IMR-90 (cell line): ENCODE data around the gene SRRM4. TPM values are rescaled to one million over a fixed set of nuclear protein-coding genes. Genes with fewer than 3 reads are reported as not detected.

Experiments used
- ATAC-seq: fragments of 200-7000 bp; cut with Tn5 transposase; 2 replicates; pipeline ENCODE4 v1.9.1; 2020; ENCODE audit warnings: low read depth, mild to moderate bottlenecking, moderate library complexity
- BruUV-seq: library from RNA; stranded (reverse); fragments of 400-500 nt; replicated peaks from 2 replicates; lab custom pipeline; 2021; lab: Mats Ljungman, UMichigan
- CTCF ChIA-PET: fragments of 300-600 bp; formaldehyde crosslinking; extraction: SDS; loops from one replicate; lab custom pipeline; 2021; ENCODE audit warnings: antibody characterized with exemption; lab: Yijun Ruan, JAX
- POLR2A ChIA-PET: fragments of 300-600 bp; sonication (Branson Sonifier 250); formaldehyde crosslinking; loops from one replicate; lab custom pipeline; 2022; ENCODE audit warnings: antibody characterized with exemption; ENCODE audit not compliant: unreplicated experiment; lab: Charles Lee
- DNase-seq: peaks from one replicate; pipeline ENCODE4 v3.0.0; 2013
- H2AFZ ChIP-seq: replicated peaks from 2 replicates; pipeline ENCODE3; 2013; ENCODE audit warnings: low read length, mild to moderate bottlenecking; ENCODE audit not compliant: poor library complexity
- H2AK5ac ChIP-seq: 2 replicates; pipeline ENCODE4 v1.6.1; 2013; ENCODE audit warnings: low read depth, low read length, inconsistent platforms
- H2AK9ac ChIP-seq: replicated peaks from 2 replicates; pipeline ENCODE3; 2013; ENCODE audit warnings: mild to moderate bottlenecking, low read depth, low read length, moderate library complexity; ENCODE audit not compliant: poor library complexity
- H2BK120ac ChIP-seq: 2 replicates; pipeline ENCODE4 v1.6.1; 2013; ENCODE audit warnings: low read depth, low read length, inconsistent platforms
- H2BK15ac ChIP-seq: 3 replicates; pipeline ENCODE4 v1.6.1; 2013; ENCODE audit warnings: low read depth, low read length, inconsistent platforms
- H2BK20ac ChIP-seq: 2 replicates; pipeline ENCODE4 v1.6.1; 2013; ENCODE audit warnings: low read depth, mild to moderate bottlenecking, inconsistent platforms, low read length, moderate library complexity
- H2BK5ac ChIP-seq: 2 replicates; pipeline ENCODE4 v1.6.1; 2013; ENCODE audit warnings: mild to moderate bottlenecking, low read depth, low read length, inconsistent platforms; ENCODE audit not compliant: poor library complexity, severe bottlenecking
- H3K14ac ChIP-seq: replicated peaks from 2 replicates; pipeline ENCODE4 v1.6.1; 2013; ENCODE audit warnings: low read depth, low read length, inconsistent platforms
- H3K18ac ChIP-seq: 2 replicates; pipeline ENCODE4 v1.6.1; 2013; ENCODE audit warnings: low read depth, low read length, control low read depth
- H3K23ac ChIP-seq: 2 replicates; pipeline ENCODE4 v1.6.1; 2013; ENCODE audit warnings: low read depth, low read length, inconsistent platforms
- H3K27ac ChIP-seq: 2 replicates; pipeline ENCODE4 v1.5.1; 2013; ENCODE audit warnings: mild to moderate bottlenecking, control low read depth, low read length; ENCODE audit not compliant: insufficient read depth
- H3K27me3 ChIP-seq: 2 replicates; pipeline ENCODE4 v1.6.1; 2013; ENCODE audit warnings: low read length; ENCODE audit not compliant: control insufficient read depth, insufficient read depth
- H3K36me3 ChIP-seq: 2 replicates; pipeline ENCODE4 v1.6.1; 2013; ENCODE audit warnings: low read length, mixed read lengths; ENCODE audit not compliant: control insufficient read depth, insufficient read depth
- H3K4ac ChIP-seq: 2 replicates; pipeline ENCODE4 v1.6.1; 2013; ENCODE audit warnings: low read depth, low read length, inconsistent platforms
- H3K4me1 ChIP-seq: 2 replicates; pipeline ENCODE4 v1.6.1; 2013; ENCODE audit warnings: low read length, mixed read lengths; ENCODE audit not compliant: control insufficient read depth, insufficient read depth
- H3K4me2 ChIP-seq: 2 replicates; pipeline ENCODE4 v1.6.1; 2013; ENCODE audit warnings: low read depth, mild to moderate bottlenecking, control low read depth, low read length, moderate library complexity
- H3K4me3 ChIP-seq: 2 replicates; pipeline ENCODE4 v1.5.1; 2013; ENCODE audit warnings: low read depth, mild to moderate bottlenecking, control low read depth, low read length, moderate library complexity; ENCODE audit not compliant: insufficient read depth
- H3K56ac ChIP-seq: 2 replicates; pipeline ENCODE4 v1.6.1; 2013; ENCODE audit warnings: low read length, inconsistent platforms; ENCODE audit not compliant: insufficient read depth; ENCODE audit errors: extremely low read depth
- H3K79me1 ChIP-seq, 2 experiments: 2 replicates each; pipeline ENCODE4 v1.6.1; 2013; ENCODE audit warnings: low read length in 2 of 2, inconsistent platforms in 1 of 2, low read depth in 1 of 2
- H3K9ac ChIP-seq: 2 replicates; pipeline ENCODE4 v1.6.1; 2013; ENCODE audit warnings: low read depth, low read length, control low read depth
- H3K9me1 ChIP-seq: 2 replicates; pipeline ENCODE4 v1.6.1; 2013; ENCODE audit warnings: low read length, inconsistent platforms; ENCODE audit not compliant: insufficient read depth
- H3K9me3 ChIP-seq: 2 replicates; pipeline ENCODE4 v1.6.1; 2013; ENCODE audit warnings: low read length; ENCODE audit not compliant: control insufficient read depth, insufficient read depth
- H4K20me1 ChIP-seq: 2 replicates; pipeline ENCODE4 v1.6.1; 2013; ENCODE audit warnings: low read length, inconsistent platforms; ENCODE audit not compliant: insufficient read depth
- H4K5ac ChIP-seq: 2 replicates; pipeline ENCODE4 v1.6.1; 2013; ENCODE audit warnings: mild to moderate bottlenecking, low read depth, low read length, control low read depth
- H4K8ac ChIP-seq, 2 experiments: 2 replicates each; pipeline ENCODE4 v1.6.1; 2013; ENCODE audit warnings: low read depth in 2 of 2, low read length in 2 of 2, control low read depth in 1 of 2, inconsistent platforms in 1 of 2
- H4K91ac ChIP-seq: 2 replicates; pipeline ENCODE4 v1.6.1; 2013; ENCODE audit warnings: low read depth, low read length, inconsistent platforms; ENCODE audit not compliant: insufficient read depth
- ELK1 ChIP-seq: fragments of 150-350 bp; IDR thresholded peaks from 2 replicates; pipeline ENCODE4 v1.6.1; 2016; ENCODE audit warnings: low read depth, mild to moderate bottlenecking, low read length, moderate library complexity, borderline replicate concordance
- FOS ChIP-seq: fragments of 150-350 bp; IDR thresholded peaks from 2 replicates; pipeline ENCODE4 v1.6.1; 2016; ENCODE audit warnings: low read depth, low read length
- MXI1 ChIP-seq: IDR thresholded peaks from 2 replicates; pipeline ENCODE4 v1.6.1; 2012; ENCODE audit warnings: low read depth, mild to moderate bottlenecking, low read length, moderate library complexity, borderline replicate concordance
- NFE2L2 ChIP-seq: fragments of 150-350 bp; IDR thresholded peaks from 2 replicates; pipeline ENCODE4 v1.6.1; 2016; ENCODE audit warnings: low read depth, mild to moderate bottlenecking, low read length
- POLR2A ChIP-seq: IDR thresholded peaks from 2 replicates; pipeline ENCODE4 v1.6.1; 2012; ENCODE audit warnings: mild to moderate bottlenecking, low read depth, low read length
- RCOR1 ChIP-seq: IDR thresholded peaks from 2 replicates; pipeline ENCODE4 v1.6.1; 2012; ENCODE audit warnings: mild to moderate bottlenecking, low read length, improper control_type of control experiment; ENCODE audit not compliant: insufficient replicate concordance
- SMC3 ChIP-seq: fragments of 150-350 bp; IDR thresholded peaks from 2 replicates; pipeline ENCODE4 v1.6.1; 2016; ENCODE audit warnings: low read depth, mild to moderate bottlenecking, antibody characterized with exemption, low read length, moderate library complexity
- WGBS, 2 experiments: methylation state at CpG; one replicate each; pipeline versions ENCODE4 v1.1.5 to v1.1.7; 2013; ENCODE audit warnings: missing lambda C conversion rate in 2 of 2; ENCODE audit not compliant: insufficient read length in 1 of 2; ENCODE audit errors: extremely low coverage in 2 of 2; 5-methylcytosine and 5-hydroxymethylcytosine counted together
- dilution Hi-C: fragments of 300-500 bp; cut with HindIII; formaldehyde crosslinking; loops from one replicate; pipeline ENCODE4 v1.14.3; 2018; ENCODE audit warnings: low sequenced_read_pairs; ENCODE audit not compliant: unreplicated experiment
- in situ Hi-C: fragments of 300-500 bp; cut with MboI; formaldehyde crosslinking; loops from 3 replicates; pipeline ENCODE4 v1.14.3; 2019; ENCODE audit warnings: low sequenced_read_pairs, inconsistent platforms, mixed read lengths
- intact Hi-C: fragments of 100-400 bp; cut with micrococcal nuclease; formaldehyde crosslinking; loops from 2 replicates; pipeline ENCODE4 v1.10.0; 2022
- polyA plus RNA-seq, 3 experiments: library from polyadenylated mRNA; depleted of rRNA; stranded (reverse); fragments of >200 nt; gene quantifications; 2 replicates each; pipeline ENCODE4 v1.2.3, GENCODE V29; 2012; ENCODE audit warnings: low replicate concordance in 1 of 3
- total RNA-seq: library from RNA; depleted of rRNA; stranded (reverse); fragments of >200 nt; gene quantifications from 2 replicates; pipeline ENCODE4 v1.2.3, GENCODE V29; 2012
- TF ChIP-seq, protein P1 (sequence below): conservative IDR thresholded peaks from 2 replicates; pipeline ENCODE4 v1.5.1; 2012; ENCODE audit warnings: mild to moderate bottlenecking, low read depth, low read length, improper control_type of control experiment

SRRM4 gene
- total and polyA plus RNA-seq, 2 of the 4 experiments (the other 2 are of a cell fraction): not detected

GRCh38 chr12:119036878-119037825 lies 55.8 kb downstream of the SRRM4 start:
- H3K4me1 ChIP-seq: no peaks in the 10 kb centered on the region
- intact Hi-C loops: loop anchor here (5.0 kb wide), 1 partner anchor 630 kb away; no protein-coding TSS in a partner anchor
- no peak overlapping the region for H3K9ac ChIP-seq
- in situ Hi-C loops: no loop called here
- no peak overlapping the region for H3K23ac ChIP-seq
- BruUV-seq: no TSS peak
- ATAC-seq (no peak), DNase-seq (no peak)
- H3K36me3 ChIP-seq: no peaks in the 10 kb centered on the region
- H4K20me1 ChIP-seq: no peaks in the 10 kb centered on the region
- H3K4me3 ChIP-seq: no peak overlapping the region
- no peak overlapping the region for H3K4me2 ChIP-seq
- ChIA-PET CTCF (no interaction called here), POLR2A (no interaction called here)
- no peak overlapping the region for H2BK5ac ChIP-seq
- no peak overlapping the region for H2AK9ac ChIP-seq
- TF ChIP-seq FOS: no peak
- TF ChIP-seq, protein P1, sequence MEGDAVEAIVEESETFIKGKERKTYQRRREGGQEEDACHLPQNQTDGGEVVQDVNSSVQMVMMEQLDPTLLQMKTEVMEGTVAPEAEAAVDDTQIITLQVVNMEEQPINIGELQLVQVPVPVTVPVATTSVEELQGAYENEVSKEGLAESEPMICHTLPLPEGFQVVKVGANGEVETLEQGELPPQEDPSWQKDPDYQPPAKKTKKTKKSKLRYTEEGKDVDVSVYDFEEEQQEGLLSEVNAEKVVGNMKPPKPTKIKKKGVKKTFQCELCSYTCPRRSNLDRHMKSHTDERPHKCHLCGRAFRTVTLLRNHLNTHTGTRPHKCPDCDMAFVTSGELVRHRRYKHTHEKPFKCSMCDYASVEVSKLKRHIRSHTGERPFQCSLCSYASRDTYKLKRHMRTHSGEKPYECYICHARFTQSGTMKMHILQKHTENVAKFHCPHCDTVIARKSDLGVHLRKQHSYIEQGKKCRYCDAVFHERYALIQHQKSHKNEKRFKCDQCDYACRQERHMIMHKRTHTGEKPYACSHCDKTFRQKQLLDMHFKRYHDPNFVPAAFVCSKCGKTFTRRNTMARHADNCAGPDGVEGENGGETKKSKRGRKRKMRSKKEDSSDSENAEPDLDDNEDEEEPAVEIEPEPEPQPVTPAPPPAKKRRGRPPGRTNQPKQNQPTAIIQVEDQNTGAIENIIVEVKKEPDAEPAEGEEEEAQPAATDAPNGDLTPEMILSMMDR: peak; percentile 23; the same call in 1 of the 2 replicates
- TF ChIP-seq MXI1: no peak
- TF ChIP-seq RCOR1: no peak
- TF ChIP-seq SMC3: 0 out of 2 replicates have a peak, but pooled peaks have one; percentile 9
- TF ChIP-seq NFE2L2: no peak
- TF ChIP-seq POLR2A: no peak
- no peak for TF ChIP-seq ELK1
- no peak overlapping the region for H4K5ac ChIP-seq
- no peak overlapping the region for H2BK20ac ChIP-seq
- dilution Hi-C loops: no loop called here
- no peak overlapping the region for H3K14ac ChIP-seq
- H4K8ac ChIP-seq: no peak overlapping the region
- H3K4ac ChIP-seq: no peak overlapping the region
- no peak overlapping the region for H2AK5ac ChIP-seq
- 0% methylated on average over 1 of the region's 17 CpGs; no CpG with 5 or more reads in 1 of the 2 experiments for WGBS, 2 experiments
- no peak overlapping the region for H3K27ac ChIP-seq
- no peak overlapping the region for H2BK120ac ChIP-seq
- H3K9me1 ChIP-seq: no peaks in the 10 kb centered on the region
- no peak overlapping the region for H2AFZ ChIP-seq
- H3K9me3 ChIP-seq: peaks cover 25% of the 10 kb centered on the region
- H2BK15ac ChIP-seq: no peak overlapping the region
- H3K79me1 ChIP-seq: no peaks in the 10 kb centered on the region
- H3K56ac ChIP-seq: no peak overlapping the region
- no peak overlapping the region for H3K18ac ChIP-seq
- H3K27me3 ChIP-seq: no peaks in the 10 kb centered on the region
- no peak overlapping the region for H4K91ac ChIP-seq
